SH-SY5Y (cell line): Measurements from ENCODE around the gene KY.

Experiments used
- GATA2 ChIP-seq: IDR thresholded peaks from 2 replicates; pipeline ENCODE4 v1.6.1; 2011; ENCODE audit warnings: mild to moderate bottlenecking, low read depth, low read length
- GATA3 ChIP-seq: IDR thresholded peaks from 2 replicates; pipeline ENCODE4 v1.6.1; 2011; ENCODE audit warnings: low read depth, mild to moderate bottlenecking, low read length, moderate library complexity

DNA sequence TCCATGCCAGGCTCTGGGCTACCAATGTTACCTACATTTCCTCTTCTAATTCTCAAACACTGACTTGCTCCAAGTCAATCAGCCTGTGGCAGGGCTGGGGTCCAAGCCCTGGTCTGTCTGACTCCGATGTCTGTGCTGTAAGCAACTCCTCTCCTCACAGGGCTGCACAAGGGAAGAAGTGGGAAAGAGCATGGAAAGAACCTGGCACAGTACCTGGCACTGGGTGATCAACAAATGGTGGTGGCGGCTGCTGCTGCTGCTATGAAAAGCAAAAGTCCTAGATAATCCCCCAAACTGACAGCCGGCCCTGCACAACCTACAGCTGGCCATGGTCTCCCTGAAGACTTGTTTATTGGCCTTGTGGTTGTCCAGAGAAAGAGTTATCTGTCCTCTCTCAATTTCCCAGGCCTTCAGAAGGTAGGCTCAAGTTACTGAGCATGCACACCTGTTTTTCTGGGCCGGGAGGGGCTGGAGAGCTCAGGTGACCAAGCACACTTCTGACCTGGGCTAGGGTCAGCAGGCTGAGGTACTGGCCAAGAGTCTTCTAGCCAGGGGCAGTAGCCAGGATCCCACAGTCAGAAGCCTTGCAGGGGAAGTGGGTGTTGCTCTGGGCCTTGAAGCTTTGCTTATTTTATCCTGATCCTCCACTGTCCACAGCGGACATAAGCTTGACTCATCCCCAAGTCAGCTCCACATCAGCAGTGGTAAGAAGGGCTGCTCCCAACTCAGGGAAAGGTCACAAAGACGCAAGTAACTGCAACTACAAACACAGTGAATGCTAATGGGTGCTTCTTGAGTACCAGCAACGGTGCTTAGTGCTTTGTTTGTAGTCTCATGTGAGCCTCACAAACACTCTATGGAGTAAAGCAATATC is 35.3 kb upstream of the KY start:
- TF ChIP-seq GATA2 (no peak), GATA3 (no peak)
